Pulmonary artery endothelial cell (primary cell): ENCODE data around the gene RPS6KA4. TPM values are rescaled to one million over a fixed set of nuclear protein-coding genes. Genes with fewer than 3 reads are reported as not detected.

Experiments
- DNase-seq: peaks from one replicate; pipeline ENCODE4 v3.0.0-alpha.2; 2011; ENCODE audit warnings: low read depth, low spot score
- total RNA-seq: library from RNA; depleted of rRNA; stranded (reverse); fragments of >200 nt; gene quantifications from 2 replicates; pipeline ENCODE4 v1.2.3, GENCODE V29; 2014

RPS6KA4 gene
- total RNA-seq, 1 donor from 2014 or later = 46.7 TPM

GRCh38 chr11:64348383-64349024, 10.5 kb upstream of the RPS6KA4 start:
- no peak for DNase-seq

DNA sequence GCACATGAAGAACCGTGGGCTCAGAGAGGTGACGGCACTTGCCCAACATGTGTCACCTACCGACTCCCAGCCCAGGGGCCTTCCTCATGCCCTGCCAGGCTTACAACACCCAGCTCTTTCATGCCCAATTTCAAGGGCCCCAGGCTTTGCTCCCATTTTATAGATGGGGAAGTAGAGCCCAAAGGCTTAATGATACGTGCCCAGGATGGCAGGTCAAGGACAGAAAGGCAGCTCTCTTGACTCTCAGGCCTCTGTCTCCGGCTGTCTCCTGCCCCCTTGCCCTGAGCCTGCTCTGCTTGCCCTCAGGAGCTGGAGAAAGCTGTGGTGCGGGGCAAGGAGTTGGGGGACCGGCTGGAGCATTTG, 10.0 kb upstream of the RPS6KA4 start:
- DNase-seq = no peak

DNA sequence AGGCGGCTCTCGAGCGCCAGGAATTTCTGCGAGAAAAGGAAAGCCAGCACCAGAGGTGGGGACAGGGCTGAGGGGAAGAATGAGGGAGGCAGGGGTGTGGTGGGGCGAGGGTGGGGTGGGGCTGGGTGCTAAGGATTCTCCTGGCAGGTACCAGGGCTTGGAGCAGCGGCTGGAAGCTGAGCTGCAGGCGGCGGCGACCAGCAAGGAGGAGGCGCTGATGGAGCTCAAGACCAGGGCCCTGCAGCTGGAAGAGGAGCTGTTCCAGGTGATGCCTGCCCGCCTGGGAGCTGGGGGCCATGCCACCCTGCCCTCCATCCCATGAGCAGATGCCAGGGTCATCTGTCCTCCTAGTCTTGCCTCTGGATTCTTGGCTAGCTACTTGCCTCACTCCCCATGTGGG, 9.6 kb upstream of the RPS6KA4 start:
- no peak for DNase-seq

DNA sequence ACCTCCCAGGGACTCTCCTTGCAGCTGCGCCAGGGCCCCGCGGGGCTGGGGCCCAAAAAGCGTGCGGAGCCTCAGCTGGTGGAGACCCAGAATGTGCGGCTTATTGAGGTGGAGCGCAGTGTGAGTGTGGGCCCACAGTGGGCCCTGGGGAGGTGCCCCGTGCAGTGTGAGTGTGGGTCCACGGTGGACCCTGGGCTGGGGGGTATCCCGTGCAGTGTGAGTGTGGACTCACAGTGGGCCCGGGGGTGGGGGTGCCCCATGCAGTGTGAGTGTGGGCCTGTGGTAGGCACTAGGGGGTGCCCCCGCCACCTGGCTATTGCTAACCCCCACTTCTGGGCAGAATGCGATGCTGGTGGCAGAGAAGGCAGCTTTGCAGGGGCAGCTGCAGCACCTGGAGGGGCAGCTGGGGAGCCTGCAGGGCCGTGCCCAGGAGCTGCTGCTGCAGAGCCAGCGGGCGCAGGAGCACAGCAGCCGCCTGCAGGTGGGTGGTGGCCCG, 7.8 kb upstream of the RPS6KA4 start:
- DNase-seq = no peak

GRCh38 chr11:64352099-64352994, 6.6 kb upstream of the RPS6KA4 start:
- no peak for DNase-seq

- no peak for DNase-seq
Observed at GRCh38 chr11:64352995-64353714, 5.8 kb upstream of the RPS6KA4 start.

GRCh38 chr11:64353715-64354506, 5.1 kb upstream of the RPS6KA4 start:
- no peak for DNase-seq

DNA sequence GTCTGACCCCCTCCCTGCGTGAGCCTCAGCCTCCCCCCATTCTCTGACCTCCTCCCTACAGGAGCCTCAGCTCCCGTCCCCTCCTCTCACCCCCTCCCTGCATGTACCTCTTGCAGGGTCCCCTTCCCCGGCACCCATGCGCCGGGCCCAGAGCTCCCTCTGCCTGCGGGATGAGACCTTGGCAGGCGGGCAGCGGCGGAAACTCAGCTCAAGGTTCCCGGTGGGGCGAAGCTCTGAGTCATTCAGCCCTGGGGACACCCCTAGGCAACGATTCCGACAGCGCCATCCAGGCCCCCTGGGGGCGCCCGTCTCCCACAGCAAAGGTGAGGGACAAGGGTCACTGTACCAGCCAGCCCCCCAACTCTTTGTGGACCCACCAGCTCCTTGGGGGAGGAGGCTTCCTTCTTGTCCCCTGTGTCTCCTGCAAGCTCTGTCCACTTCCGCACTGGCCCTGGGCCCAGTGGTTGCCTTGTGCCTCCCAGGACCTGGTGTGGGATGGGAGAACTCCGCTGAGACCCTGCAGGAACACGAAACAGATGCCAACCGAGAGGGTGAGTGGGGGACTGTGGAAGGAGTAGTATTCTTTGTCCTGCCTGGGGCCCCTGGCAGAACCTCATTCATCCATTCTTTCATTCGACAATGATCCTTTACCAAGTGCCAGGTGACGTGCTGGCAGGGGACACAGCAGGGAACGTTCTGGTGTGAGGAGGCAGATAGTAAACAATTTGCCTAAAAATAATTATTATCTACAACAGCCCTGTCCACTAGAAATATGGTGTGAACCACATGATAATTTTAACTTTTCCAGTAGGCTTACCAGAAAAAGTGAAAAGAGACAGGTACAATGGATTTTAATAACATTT, 3.7 kb upstream of the RPS6KA4 start:
- DNase-seq = peak; percentile 51

DNA sequence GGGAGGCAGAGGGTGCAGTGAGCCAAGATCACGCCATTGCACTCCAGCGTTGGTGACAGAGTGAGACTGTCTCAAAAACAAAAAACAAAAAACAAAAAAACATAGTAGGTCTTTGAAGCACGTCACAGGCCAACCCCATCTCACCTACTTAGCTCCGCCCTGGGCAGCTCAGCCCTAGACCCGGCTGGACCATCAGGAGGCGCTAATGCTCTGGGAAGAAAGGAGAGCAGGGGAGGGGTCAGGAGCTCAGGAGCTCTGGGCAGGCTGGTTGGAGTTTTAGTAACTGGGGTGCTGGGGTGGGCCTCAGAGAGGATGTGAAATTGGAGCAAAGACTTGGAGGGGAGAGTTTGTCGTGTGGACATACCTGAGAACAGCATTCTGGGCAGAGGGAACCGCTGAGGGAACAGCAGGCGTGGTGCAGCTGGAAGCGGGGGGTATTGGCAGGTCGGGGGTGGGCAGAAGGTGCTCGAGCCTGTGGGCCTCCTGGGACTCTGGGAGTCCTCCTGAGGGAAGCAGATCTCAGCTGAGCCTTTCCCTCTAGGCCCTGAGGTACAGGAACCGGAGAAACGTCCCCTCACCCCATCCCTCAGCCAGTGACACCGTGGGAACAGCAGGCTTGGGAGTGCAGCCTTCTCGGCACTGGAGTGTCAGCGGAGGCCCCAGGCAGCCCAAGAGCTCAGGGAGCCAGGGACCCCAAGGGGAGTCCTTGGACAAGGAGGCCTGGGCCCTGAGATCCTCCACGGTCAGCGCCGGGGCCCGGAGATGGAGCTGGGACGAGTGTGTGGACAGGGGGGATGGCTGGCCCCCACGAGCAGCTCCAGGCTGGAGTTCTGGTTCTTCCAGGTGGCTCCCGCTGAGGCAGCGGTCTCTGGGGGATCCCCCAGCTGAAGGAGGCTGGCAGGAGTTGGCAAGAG, 2.2 kb upstream of the RPS6KA4 start:
- no peak for DNase-seq

DNA sequence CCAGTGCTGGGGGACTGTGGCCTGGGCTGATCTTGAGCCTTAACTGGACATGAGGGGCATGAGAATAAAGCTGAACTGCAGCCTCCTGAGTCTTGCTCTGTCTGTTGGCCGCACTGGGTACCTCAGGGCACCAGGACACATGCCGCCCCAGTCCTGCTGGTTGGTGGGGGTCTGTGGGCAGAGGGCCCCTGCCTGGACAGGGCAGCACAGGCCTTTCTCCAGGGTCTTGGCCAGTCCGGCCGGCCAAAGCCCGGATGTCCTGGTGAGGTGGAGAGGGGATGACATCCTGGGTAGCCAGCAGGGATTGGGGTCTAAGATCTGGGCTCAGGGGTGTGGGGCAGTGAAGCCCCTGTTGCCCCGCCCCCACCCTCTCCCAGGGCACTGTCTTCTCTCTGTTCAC, 1.5 kb upstream of the RPS6KA4 start:
- no peak for DNase-seq

DNA sequence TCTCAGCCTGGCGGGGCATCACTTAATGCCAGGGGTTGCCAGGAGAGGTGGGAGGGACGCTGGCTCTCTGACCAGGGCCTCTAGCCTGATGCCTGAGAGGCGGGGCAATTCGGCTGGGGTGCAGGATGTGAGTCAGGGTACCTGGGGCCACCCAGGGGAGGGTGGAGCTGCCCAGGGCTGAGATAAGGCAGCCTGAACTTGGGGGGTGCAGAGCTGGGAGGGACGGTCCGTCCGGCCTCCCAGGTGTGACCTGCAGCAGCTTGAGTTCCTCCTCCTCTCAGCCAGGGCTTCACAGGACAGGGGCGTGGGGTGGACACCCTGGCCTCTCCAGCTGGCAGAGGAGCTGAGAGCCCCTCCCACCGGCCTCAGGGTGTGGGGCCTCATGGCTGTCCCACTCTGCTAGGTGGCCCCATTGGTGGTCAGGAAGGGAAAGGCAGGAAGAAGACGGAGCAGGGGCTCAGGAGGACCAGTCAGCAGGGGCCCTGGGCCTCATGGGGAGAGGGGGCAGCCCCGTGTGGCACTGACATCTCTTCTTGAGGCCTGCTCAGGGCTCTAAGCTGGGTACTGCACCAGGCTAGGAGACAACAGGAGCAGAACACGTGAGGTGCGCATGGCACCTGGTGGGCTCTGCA, 942 bp upstream of the RPS6KA4 start:
- no peak for DNase-seq

DNA sequence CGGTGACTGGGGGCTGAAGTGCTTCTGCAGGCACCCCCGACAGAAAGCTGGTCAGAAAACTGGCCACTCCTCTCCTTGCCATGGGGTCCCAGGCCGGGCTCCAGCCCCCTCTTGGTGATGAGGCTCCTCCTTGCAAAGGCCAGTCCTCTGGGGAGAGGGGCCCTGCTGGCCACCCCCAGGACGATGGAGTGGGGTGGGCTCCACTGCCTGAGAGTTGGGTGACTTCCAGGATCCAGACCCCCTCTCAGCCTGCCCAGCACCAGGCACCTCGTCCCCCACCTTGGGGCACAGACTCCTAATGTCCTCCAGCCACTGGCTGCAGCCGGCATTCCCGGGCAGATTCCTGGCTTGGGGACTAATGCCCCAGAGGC, 441 bp upstream of the RPS6KA4 start:
- DNase-seq = no peak

- no peak for DNase-seq
Observed at GRCh38 chr11:64359712-64360445, 917 bp downstream of the RPS6KA4 start.

DNA sequence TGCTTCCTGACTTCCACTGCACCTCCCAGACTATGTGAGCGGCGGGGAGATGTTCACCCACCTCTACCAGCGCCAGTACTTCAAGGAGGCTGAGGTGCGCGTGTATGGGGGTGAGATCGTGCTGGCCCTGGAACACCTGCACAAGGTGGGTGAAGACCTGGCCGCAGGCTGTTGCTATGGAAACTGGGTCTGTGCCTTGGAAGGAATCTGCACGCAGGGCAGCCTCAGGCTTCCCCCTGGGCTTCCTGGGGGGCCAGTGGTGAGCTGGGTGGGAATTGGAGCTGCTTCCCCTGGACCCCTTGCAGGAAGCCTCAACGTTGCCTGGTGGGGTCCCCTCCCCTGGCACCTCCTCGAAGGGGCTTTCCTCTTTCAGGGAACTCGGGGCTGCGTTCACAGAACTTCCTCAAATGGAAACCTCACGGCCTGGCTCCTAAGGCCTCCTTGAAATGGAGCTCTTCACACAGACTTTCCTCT, 1.5 kb downstream of the RPS6KA4 start:
- DNase-seq = no peak

GRCh38 chr11:64361659-64362058, 2.7 kb downstream of the RPS6KA4 start:
- no peak for DNase-seq

DNA sequence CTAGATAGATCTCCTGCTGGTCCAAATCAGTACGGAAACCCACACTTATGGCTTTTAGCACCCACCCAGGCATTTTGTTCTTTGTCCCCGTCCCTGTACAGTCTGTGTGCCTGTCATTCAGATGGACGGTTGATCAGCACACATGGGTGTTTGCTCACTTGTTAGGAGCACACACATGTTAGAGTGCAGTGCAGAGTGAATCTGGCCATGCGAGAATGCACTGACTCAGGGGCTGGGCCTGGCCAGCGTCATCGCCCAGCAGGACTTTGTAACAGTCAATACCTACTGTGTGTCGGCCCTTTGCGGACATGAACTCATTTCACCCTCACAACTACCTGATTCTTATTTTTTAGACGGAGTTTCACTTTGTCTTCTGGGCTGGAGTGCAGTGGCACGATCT, 3.4 kb downstream of the RPS6KA4 start:
- no peak for DNase-seq

- DNase-seq = no peak
Observed at GRCh38 chr11:64364435-64364834, 5.5 kb downstream of the RPS6KA4 start.

GRCh38 chr11:64364911-64365310, 5.9 kb downstream of the RPS6KA4 start:
- no peak for DNase-seq
